Suprapubic skin (tissue), 3 donors: ENCODE results near the gene DIAPH3.

Experiments used
- POLR2A ChIP-seq, 2 donors: fragments of 450-650 bp; IDR thresholded peaks; one replicate each; pipeline ENCODE4 v1.6.1; 2017; ENCODE audit warnings: antibody characterized with exemption in 2 of 2, mild to moderate bottlenecking in 2 of 2, moderate library complexity in 2 of 2
- TF ChIP-seq, protein P1 (sequence below), 2 donors: fragments of 200-600 bp in 1 of 2; fragments of 450-650 bp in 1 of 2; sonication (generic) in 1 of 2; IDR thresholded peaks; one replicate each; pipeline ENCODE4 v1.5.1; 2016 to 2019; ENCODE audit warnings: antibody characterized with exemption in 2 of 2, mild to moderate bottlenecking in 1 of 2, moderate library complexity in 1 of 2

DNA sequence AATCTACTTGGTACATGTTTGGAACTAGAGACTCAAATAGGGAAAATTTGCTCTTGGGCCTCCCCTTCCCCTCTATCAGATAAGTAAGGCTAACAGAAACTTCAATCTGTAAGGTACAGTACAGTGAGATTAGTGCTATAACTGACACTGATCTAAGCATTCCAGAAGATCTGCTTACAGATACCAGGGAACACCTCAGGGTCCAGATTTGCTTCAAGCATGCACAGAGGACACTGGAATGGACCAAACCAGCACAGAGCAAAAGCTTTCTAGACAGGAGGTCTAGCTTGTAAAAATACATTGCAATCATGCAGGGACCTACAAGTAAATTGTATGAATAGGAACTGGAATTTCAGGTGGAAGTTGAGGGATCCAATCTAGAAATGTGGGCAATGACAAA is 16.4 kb downstream of the DIAPH3 start:
- TF ChIP-seq, protein P1, sequence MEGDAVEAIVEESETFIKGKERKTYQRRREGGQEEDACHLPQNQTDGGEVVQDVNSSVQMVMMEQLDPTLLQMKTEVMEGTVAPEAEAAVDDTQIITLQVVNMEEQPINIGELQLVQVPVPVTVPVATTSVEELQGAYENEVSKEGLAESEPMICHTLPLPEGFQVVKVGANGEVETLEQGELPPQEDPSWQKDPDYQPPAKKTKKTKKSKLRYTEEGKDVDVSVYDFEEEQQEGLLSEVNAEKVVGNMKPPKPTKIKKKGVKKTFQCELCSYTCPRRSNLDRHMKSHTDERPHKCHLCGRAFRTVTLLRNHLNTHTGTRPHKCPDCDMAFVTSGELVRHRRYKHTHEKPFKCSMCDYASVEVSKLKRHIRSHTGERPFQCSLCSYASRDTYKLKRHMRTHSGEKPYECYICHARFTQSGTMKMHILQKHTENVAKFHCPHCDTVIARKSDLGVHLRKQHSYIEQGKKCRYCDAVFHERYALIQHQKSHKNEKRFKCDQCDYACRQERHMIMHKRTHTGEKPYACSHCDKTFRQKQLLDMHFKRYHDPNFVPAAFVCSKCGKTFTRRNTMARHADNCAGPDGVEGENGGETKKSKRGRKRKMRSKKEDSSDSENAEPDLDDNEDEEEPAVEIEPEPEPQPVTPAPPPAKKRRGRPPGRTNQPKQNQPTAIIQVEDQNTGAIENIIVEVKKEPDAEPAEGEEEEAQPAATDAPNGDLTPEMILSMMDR (IDR thresholded peaks at IDR 0.05) = no peak
- no peak for TF ChIP-seq POLR2A (IDR thresholded peaks at IDR 0.05)
